GM12891 (cell line): Measurements from ENCODE around the gene OR2B6.

Source experiments
- PAX5 ChIP-seq: IDR thresholded peaks from 2 replicates; pipeline ENCODE4 v1.6.1; 2011; ENCODE audit warnings: low read length, moderate library complexity, mild to moderate bottlenecking; ENCODE audit not compliant: insufficient read depth, severe bottlenecking
- POLR2A ChIP-seq: IDR thresholded peaks from 2 replicates; pipeline ENCODE4 v1.6.1; 2011; ENCODE audit warnings: low read depth, low read length, control low read depth
- POLR2AphosphoS5 ChIP-seq: IDR thresholded peaks from 2 replicates; pipeline ENCODE4 v1.6.1; 2011; ENCODE audit warnings: low read depth, low read length, control low read depth
- POU2F2 ChIP-seq: IDR thresholded peaks from 2 replicates; pipeline ENCODE4 v1.6.1; 2011; ENCODE audit warnings: low read depth, mild to moderate bottlenecking, control low read depth, low read length, moderate library complexity
- SPI1 ChIP-seq: IDR thresholded peaks from 2 replicates; pipeline ENCODE4 v1.6.1; 2011; ENCODE audit warnings: low read depth, low read length, control low read depth
- TAF1 ChIP-seq: IDR thresholded peaks from 2 replicates; pipeline ENCODE4 v1.6.1; 2011; ENCODE audit warnings: low read depth, low read length, control low read depth

DNA sequence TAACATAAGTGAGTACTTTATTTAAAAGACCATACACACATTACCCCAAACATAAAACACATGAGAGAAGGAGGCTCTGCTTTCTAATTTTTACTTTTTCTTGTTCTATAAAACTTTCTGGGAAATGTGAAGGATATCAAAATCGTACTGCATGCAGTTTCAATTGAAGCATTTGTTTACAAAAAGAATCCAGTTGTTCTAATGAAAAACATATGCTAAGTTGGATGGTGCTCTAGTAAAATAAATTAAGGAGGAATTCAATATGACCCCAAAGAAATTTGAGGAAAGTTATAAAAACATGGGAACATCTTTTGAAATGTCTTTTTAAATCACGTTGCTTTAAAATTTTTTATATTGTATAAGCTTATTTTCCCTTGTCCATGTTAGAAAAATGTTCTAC is 37.6 kb downstream of the OR2B6 start:
- TF ChIP-seq TAF1 (no peak), POLR2A (no peak), POLR2AphosphoS5 (no peak), PAX5 (no peak), POU2F2 (no peak), SPI1 (no peak)
